Fibroblast of the conjunctiva (primary cell): ENCODE measurements around the gene PFKP.

Experiments used
- DNase-seq: peaks from one replicate; pipeline ENCODE4 v3.0.0-alpha.2; 2010; ENCODE audit warnings: low read depth

PFKP gene

DNA sequence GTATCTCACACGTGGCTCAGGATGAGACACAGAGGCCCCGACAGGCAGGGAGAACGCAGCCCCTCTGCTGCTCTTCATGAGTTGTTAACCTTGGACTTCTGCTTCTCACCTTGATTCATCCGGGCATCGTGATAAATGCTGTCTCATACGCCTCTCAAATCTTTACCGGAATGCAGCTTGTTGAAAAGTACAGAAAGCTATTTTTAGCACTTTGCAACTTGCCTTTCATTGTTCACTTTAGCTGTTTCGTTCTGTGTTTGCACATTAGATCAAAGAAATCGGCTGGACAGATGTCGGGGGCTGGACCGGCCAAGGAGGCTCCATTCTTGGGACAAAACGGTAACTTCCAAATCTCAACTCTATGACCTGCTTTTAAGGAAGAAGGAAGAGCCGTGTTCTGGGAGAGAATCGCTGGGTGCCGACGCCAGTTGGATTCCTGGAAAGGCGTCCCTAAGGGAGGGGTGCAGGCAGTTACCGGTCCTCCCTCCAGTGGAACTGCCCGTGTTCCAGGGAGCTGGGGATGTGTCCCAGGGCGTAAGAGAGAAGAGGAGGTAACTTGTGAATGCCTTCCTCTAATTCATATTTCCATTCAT, 49.3 kb downstream of the PFKP start:
- no peak for DNase-seq

DNA sequence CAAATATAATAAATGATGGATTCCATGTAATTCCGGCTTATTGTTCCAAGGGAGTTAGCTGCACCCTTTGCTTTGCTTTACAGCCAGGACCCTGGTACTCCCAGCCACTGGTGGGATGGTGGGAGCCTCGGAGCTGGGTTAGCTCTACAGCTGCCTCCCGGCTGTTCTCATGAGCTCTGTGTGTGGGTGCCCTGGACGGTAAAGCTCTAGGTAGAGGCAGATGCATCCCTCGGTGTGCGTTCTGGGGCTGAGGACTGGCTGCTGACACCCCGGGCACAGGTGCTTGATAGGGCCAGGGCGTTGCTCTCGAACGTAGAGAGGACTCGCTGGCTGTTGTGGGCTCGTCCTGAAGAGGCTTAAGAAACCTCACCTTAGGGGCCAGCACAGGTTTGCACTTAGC, 50.1 kb downstream of the PFKP start:
- no peak for DNase-seq

DNA sequence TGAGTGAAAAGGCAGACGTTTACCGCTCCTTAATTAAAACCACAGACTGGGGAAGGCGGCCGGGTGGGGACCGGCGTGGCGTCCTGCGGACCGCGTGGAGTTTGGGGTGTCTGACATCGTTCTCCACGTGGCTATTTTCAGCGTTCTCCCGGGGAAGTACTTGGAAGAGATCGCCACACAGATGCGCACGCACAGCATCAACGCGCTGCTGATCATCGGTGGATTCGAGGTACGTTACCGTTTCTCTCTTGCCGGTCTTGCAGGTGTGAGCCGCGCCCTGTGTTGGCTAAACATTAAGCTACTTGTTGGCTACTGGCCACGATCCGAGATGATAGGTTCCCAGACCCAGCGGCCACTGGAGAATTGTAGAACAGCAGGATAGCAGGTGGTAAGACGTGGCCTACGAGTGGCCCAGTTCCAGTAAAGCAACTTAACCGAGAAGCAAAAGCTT, 51.3 kb downstream of the PFKP start:
- no peak for DNase-seq

DNA sequence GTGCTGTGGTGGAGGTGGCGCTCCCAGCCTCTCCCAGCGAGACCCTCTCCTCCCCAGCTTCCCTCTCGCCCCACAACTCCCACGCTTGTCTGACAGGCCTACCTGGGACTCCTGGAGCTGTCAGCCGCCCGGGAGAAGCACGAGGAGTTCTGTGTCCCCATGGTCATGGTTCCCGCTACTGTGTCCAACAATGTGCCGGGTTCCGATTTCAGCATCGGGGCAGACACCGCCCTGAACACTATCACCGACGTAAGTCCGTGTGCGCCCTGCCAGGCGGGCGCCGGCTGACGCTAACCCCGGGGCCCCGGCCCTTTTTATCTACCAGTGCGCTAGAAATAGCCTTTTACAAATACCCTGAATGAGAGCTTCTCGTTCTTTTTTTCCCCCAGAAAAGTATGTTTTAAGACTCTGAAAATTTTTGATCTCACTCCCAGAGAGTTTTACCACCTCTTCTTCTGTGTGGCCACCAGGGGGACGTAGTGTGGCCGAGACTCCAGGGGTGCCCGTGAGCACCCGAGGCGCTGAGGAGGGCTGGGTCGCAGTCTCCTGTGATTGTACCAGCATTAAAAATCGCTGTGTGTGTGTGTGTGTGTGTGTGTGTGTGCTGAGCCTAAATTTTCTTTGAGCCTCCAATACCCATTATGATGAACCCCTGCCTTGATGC, 52.6 kb downstream of the PFKP start:
- DNase-seq = no peak

DNA sequence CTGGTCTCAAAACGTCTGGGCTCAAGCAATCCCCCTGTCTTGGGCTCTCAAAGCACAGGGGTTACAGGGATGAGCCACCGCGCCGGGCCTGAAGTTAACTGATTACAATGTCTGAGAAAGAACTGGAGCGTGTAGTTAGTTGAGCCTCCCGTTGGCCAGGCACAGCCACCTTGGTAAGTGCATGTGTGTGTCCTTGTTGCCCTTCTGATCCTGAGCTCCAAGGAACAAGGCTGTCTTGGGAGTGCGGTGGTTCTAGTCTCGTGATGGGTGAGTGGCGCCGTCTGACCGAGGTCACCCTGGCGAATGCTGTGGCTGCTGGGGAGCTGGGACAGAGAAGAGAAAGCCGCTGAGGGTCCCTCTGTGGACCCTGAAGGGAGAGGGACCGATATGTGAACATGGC, 54.7 kb downstream of the PFKP start:
- no peak for DNase-seq

DNA sequence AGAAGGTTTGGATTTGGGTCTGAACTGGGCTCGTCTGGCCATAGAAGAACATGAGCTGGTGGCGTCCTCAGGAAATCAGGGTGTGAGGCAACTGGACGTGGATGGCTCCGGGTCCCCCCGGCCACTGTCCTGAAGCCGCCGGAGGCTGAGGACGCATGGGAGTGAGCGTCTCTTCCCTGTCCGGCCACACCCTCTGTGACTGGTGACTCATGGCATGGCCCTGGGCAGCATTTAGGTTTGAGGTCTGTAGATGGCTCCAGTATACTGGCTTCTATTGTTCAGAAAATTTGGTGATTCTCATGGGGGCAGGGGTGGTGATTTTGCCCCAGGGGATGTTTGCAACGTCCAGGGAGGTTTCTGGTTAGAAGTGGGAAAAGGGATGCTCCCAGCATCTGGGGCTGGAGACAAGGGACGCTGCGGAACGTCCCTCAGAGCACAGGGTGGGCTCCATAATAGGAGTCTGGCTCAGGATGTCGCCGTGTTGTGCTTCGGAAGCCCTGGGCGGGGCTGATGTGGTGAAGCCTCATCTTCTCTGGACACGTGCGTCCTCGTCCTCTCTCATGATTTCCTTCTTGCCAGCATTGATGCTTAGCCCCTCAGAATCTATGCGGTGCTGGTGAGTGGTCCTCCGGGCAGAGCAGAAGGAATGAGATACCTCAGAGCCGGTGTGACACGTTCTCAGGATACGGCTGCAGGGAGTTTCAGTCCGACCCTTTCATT, 55.3 kb downstream of the PFKP start:
- no peak for DNase-seq

DNA sequence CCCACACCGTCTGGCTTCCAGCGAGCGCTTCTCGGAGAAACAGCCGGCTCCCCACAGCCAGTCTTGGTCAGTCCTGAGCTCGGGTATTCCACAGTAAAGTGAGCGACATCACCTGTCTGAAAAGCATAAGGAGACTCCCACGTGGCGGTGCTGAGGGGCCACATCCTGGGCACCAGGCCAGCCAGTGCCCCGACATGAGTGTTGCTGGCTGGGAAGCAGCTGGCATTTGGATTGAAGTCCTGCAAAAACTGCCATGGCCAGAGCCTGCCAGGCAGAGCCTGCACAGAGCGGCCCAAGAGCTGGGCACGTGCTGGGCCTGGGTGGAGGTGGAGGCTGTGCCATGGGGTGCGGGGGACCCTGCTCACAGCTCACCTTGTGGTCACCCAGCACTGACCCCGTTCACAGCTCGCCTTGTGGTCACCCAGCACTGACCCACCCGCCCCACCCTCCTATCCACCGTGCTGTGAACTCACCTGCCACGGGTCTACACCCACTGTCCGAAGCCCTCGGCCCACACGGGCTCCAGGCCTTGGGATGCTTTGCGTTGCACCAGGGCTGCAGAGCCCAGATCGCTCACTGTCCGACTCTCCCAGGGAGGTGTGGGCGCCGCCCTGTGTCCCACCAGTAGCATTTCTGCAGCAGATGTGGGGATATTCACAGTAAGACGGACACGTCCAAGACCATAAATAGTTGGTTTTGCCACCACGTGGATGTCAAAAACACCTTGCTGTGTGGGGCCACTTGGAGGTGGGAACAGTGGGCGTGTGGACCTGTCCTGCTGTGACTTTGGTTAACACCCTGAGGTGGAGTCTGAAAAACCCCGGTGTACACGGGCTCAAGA, 56.4 kb downstream of the PFKP start:
- no peak for DNase-seq

DNA sequence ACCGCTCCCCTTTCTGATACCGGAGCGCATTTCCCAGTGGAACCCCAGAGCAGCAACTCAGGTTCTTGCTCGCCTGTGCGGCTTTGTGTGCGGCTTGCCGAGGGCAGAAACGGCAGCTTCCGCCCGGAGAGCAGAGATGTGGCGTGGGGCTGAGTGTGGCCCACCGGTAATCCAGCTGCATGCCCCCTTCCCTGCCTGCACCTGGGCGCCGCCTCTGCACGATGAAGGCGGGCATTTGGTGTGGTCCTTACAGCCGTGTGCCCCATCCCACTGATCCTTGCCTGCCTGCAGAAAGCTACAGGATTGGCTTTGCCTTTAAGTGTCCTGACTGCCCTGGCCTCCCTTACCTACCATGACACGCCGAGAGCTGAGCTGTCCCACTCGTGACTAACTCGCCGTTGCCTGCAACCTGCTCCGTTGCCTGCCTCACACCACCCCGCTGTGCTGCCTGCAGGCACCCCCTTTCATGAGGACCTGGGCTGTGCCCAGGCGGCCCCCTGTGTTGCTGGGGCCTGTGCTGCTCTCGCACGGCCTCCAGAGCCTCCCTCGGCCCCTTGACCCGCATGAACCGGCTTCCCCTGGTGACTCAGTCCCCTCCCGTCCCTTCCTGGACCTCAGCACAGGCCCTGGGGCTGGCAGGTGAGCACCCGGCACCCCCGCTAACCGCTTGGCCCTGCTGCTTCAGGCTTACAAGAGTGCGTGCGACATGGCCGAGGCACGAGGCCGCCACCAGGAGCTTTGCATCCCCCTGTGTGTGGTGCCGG, 57.2 kb downstream of the PFKP start:
- DNase-seq = no peak

DNA sequence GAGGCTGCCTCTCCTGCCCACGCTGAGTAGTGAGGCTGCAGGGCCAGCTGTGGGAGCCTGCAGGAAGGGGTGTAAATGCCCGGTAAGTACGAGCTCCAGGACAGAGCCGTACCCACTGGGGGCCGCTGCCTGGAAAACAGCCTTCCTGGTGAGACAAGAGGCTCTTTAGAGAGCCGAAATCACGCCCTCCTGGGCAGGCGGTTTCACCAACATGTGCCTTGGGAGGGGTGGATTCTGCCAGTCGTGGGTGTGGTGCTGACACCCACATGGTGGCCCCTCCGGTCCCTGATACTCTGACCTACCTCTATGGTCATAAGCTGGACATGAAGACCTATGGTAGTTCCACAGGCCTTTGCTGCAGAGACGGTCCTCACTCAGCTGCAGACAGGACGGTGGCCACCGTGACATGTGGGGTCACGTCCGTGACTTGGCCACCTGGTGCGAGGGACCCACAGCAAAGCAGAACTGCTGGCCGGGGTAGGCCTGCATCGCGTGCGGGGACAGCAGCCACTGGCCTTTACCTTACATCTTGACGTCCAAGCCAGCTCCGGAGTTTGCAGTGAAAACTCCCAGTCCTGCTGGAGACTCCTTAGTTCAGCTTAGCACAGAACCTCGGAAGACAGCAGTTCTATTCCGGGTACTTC, 58.3 kb downstream of the PFKP start:
- DNase-seq = no peak

DNA sequence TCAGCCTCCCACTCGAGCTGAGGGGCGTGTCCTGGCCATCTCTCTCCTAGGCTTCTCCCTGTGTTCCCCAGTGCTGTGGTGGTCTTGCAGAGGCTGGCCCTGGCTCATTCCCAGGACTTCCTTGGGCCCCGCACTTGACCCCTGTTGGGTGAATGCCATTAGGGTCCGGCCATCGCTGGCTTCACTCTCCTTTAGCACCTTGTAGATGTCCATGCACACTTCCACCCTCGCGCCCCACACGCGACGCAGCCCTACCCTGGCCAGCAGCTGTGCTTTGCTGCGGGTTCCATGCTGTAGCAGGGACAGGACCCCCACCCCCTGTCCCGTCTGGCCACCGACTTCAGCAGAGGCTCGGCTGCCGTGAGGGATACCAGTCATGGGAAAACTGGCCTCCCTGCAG, 58.9 kb downstream of the PFKP start:
- no peak for DNase-seq

DNA sequence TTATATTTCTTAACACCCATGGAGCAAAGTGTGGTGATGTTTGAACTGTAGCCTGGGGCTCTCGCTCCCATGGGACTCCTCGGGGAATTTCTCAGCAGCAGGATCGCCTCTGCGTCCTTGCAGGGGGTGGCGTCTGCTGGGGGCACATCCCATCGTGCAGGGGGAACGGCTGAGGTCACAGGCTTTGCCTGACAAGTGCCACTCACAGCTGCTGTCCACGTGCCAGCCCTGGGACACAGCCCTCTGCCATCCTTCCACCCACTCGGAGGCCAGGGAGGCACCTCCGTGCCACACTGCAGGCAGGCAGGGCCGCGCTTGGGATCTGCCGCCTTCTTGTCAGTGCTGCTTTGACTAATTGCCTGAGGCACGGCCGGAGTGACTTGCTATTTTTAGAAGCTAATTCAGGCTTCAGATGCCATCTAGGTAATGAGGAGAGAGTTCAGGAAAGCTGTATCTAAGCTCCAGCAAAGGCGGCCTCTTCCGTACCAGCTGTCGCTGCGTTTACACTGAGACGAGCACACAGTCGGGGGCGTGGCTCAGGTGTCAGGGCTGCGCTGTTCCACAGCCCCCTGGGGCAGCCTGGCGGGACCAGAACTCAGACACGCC, 59.5 kb downstream of the PFKP start:
- no peak for DNase-seq

DNA sequence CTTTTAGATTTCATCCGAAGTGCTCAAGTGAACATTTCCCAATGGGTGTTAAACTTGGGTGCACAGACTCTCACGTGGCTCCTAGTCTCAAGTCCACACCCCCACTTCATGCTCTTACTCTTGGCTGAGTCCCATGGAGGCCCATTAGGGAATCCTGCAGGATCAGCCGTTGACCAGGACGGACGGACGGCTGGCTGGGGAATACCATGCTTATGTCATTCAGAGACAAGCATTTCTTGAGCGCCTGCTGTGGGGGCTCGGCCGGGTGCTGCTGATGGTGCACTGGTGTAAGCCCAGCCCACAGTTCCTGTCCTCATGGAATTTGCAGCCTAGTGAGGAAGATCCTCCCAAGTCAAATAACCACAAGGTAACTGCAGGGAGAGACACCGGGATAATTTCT, 60.6 kb downstream of the PFKP start:
- DNase-seq = no peak

DNA sequence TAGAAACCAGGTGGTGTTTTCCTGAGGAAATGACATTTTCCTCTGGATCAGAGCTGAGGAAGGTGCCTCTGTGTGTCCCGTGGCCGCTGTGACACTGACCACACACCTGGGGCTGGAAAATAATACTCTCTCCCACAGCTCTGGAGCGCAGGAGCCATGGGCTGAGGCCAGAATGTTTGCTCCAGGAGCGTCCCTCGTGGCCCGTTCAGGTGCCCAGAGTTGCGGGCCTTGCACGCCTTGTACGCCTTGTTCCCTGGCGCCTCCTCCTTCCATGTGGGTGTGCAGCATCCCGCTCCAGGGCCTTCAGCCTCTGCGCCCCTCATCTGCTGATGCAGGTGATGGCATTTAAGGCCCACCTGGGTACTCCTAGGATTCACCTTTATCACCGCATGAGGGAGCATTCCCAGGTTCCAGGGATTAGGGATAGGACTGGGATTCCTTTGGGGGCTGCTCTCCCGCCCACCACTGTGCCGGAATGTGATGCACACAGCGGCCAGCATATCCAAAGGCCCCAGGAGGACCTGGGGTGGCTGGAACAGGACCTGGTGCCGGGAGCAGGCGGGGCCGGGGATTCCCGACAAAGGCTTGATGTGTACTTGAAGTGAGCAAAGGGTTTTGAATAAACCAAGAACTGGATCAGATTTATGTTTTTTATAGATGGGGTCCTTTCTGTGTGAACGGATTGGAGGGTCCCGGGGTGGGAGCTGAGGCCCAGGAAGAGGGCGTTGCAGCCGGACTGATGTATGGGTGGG, 61.2 kb downstream of the PFKP start:
- no peak for DNase-seq

DNA sequence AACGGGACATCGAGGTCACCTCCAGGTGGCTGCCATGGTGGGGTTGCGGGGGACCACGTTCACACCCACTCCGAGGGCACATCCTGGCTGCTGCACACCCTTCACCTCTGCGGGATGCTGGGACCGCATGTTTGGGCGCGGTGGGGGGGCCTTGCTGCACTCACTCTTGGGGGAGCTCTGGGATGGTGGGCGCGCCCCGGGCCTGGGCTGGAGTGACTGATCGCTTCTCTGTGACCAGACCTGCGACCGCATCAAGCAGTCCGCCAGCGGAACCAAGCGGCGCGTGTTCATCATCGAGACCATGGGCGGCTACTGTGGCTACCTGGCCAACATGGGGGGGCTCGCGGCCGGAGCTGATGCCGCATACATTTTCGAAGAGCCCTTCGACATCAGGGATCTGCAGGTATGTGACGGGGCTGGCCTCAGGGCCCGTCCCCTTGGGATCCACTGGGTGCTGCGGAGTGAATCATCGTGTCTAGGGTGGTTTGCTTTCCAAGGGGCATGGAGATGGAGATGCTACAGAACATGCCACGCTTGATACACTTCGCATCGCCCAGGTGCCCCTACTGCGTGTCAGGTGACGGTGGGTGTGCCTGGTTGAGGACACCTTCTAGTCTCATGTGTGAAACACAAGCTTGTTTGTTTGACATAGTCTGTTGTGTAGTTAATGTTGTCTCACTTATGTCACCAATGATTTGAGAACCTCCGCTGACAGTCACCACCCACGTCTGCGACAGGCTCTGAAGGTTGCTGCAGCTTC, 62.4 kb downstream of the PFKP start:
- DNase-seq = no peak

DNA sequence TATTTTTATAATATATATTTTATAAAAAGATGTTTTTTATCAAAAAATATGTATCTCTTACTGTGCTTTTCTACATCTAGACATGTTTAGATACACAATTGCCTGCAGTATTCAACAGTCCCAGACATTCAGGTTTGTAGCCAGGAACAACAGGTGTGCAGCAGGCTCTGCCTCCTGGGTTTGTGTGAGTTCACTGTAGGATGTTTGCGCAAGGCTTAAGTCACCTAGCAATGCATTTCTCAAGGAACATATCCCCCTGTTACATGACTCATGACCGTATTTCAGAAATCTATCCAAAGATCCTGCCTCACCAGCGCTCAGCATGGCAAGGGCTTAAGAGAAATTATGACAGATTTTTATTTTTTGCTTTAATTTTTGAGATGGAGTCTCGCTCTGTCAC, 63.8 kb downstream of the PFKP start:
- no peak for DNase-seq

DNA sequence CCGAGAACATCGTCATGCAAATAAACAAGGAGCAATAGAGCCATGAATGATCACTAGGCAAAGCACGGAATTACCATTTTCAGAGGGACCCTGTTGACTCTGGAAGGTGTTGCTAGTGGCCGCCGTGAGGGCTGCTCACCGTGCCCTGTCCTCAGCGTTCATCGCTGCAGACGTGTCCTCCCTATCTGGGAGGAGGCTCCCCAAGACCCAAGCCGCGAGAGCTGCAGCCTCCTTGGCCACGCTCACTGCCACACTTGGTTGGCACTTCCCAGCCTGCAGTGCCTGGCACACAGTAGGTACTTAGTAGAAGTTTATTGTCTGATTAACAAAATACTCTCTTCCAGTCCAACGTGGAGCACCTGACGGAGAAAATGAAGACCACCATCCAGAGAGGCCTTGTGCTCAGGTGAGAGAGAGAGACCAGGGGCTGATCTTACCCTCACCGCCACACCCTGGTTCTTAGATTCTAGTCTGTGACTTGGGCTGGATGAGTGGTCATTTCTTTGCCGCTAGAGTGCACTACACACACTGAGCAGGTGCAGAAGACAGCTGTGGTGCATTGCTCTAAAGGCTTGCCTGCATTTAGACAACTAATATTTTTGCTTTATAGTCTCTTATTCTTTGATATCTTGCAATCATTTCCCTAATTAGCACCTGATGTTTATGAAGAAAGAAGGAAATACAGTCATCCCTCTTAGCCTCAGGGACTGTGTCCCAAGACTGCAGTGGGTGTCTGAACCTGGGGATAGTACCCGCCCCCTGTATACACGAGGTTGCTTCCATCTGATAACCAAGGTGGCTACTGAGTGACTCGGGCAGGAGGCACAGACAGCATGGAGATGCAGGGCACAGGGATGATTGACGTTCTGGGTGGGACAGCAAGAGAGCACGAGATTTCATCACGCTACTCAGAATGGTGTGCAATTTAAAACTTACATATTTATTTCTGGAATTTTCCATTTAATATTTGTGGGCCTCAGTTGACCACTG, 65.0 kb downstream of the PFKP start:
- no peak for DNase-seq

DNA sequence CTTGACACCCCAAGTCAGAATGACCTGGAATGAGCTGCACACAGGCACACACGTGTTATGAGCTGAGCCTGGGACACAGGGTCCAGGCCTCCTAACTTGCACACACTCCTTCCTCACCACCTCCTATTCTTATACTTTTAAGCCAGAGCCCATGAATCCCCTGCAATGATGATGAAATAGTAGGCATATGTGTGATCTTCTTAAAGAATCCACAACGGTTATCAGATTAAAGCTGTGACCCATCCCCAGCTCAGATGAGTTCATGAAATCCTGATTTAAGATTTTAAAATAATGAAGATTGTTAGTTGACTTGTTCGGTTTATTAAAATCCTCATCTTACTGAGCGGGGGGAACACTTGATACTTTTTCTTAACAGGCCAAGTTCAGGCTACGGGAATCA, 66.6 kb downstream of the PFKP start:
- DNase-seq = no peak

DNA sequence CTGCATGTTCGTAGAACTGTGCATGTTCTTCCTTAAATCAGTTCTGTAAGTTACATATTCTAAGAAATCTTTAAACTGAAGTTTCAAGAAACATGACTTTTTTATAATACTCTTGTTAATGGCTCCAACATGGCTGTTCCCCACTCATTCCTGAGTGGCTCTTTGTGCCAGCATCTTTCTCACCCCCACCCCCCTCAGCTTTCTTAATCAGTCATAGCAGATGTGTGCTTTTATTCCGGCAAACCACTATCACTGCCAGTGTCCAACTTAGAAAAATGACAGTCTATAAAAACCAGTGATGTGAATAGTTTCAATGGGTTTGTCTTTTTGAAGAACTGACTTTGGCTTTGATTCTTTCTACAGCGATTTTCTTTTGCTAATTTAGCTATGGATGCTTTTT, 67.7 kb downstream of the PFKP start:
- DNase-seq = no peak
